ENCODE data around the gene NOD2.

DNA sequence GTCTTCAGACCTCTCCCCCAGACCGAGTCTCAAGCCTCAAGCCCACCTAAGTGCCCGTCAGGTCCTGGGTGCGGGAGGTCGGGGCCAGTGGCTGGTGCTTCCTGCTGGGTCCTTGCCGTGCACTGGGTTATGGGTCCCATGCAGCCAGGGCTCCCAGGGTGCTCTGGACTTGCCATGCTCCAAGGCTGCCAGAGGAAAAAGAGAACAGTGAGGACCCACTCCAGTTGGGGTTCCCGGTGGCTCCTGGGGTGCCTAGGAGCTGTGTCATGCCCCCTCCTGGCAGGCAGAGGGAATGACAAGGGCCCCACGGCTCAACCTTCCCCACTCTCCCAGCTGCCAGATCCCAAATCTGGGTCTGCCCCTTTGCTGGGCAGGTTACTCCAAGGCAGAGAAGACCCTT lies 16.1 kb upstream of the NOD2 start:
- TF ChIP-seq, protein P1, sequence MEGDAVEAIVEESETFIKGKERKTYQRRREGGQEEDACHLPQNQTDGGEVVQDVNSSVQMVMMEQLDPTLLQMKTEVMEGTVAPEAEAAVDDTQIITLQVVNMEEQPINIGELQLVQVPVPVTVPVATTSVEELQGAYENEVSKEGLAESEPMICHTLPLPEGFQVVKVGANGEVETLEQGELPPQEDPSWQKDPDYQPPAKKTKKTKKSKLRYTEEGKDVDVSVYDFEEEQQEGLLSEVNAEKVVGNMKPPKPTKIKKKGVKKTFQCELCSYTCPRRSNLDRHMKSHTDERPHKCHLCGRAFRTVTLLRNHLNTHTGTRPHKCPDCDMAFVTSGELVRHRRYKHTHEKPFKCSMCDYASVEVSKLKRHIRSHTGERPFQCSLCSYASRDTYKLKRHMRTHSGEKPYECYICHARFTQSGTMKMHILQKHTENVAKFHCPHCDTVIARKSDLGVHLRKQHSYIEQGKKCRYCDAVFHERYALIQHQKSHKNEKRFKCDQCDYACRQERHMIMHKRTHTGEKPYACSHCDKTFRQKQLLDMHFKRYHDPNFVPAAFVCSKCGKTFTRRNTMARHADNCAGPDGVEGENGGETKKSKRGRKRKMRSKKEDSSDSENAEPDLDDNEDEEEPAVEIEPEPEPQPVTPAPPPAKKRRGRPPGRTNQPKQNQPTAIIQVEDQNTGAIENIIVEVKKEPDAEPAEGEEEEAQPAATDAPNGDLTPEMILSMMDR (IDR thresholded peaks at IDR 0.05) = peak; percentile 65
- TF ChIP-seq TCF7L2 (IDR thresholded peaks at IDR 0.05; ENCODE audit: low read depth, low read length) (no peak), SIN3A (IDR thresholded peaks at IDR 0.05; ENCODE audit: borderline replicate concordance, insufficient read depth, low read depth, low read length) (no peak)
- TF ChIP-seq, protein P2, sequence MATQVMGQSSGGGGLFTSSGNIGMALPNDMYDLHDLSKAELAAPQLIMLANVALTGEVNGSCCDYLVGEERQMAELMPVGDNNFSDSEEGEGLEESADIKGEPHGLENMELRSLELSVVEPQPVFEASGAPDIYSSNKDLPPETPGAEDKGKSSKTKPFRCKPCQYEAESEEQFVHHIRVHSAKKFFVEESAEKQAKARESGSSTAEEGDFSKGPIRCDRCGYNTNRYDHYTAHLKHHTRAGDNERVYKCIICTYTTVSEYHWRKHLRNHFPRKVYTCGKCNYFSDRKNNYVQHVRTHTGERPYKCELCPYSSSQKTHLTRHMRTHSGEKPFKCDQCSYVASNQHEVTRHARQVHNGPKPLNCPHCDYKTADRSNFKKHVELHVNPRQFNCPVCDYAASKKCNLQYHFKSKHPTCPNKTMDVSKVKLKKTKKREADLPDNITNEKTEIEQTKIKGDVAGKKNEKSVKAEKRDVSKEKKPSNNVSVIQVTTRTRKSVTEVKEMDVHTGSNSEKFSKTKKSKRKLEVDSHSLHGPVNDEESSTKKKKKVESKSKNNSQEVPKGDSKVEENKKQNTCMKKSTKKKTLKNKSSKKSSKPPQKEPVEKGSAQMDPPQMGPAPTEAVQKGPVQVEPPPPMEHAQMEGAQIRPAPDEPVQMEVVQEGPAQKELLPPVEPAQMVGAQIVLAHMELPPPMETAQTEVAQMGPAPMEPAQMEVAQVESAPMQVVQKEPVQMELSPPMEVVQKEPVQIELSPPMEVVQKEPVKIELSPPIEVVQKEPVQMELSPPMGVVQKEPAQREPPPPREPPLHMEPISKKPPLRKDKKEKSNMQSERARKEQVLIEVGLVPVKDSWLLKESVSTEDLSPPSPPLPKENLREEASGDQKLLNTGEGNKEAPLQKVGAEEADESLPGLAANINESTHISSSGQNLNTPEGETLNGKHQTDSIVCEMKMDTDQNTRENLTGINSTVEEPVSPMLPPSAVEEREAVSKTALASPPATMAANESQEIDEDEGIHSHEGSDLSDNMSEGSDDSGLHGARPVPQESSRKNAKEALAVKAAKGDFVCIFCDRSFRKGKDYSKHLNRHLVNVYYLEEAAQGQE (IDR thresholded peaks at IDR 0.05; ENCODE audit: insufficient read depth in 1 of 2, low read depth in 2 of 2, low read length in 1 of 2) = no peak

All from Panc1 (cell line).